Thoracic aorta (tissue), 2 donors: Measurements from ENCODE around the gene SLC25A17. TPM values are rescaled to one million over a fixed set of nuclear protein-coding genes. Genes with fewer than 3 reads are reported as not detected.
"Not testable (repeated sequence)": the region's sequence is repeated elsewhere in the genome, so short reads cannot be mapped to it uniquely, and the experiment has no call there.

Source experiments
- ATAC-seq: fragments of 150-250 bp; one replicate; pipeline ENCODE4 v1.8.0; 2017; ENCODE audit warnings: low read depth; ENCODE audit not compliant: insufficient number of reproducible peaks, low FRiP score
- DNase-seq: peaks from one replicate; pipeline ENCODE4 v3.0.0-alpha.2; 2020; ENCODE audit warnings: low spot score
- H3K27ac ChIP-seq, 2 donors: fragments of 200-600 bp; sonication (generic); 1 replicate in 1 of 2; 2 replicates in 1 of 2; pipeline ENCODE4 v1.5.1; 2016; ENCODE audit warnings: mild to moderate bottlenecking in 2 of 2, moderate library complexity in 2 of 2
- H3K27me3 ChIP-seq: fragments of 200-600 bp; sonication (generic); replicated peaks from 2 replicates; pipeline ENCODE4 v1.6.0; 2016; ENCODE audit warnings: mild to moderate bottlenecking; ENCODE audit not compliant: insufficient read depth
- H3K36me3 ChIP-seq: fragments of 200-600 bp; sonication (generic); one replicate; pipeline ENCODE4 v1.5.1; 2016
- H3K4me1 ChIP-seq, 2 donors: fragments of 200-600 bp; sonication (generic); 1 replicate in 1 of 2; 2 replicates in 1 of 2; pipeline versions ENCODE4 v1.5.1 to v1.6.0; 2016; ENCODE audit warnings: low read depth in 2 of 2, mild to moderate bottlenecking in 1 of 2; ENCODE audit not compliant: control insufficient read depth in 1 of 2
- H3K4me3 ChIP-seq: fragments of 200-600 bp; sonication (generic); 2 replicates; pipeline ENCODE4 v1.5.1; 2016; ENCODE audit warnings: mild to moderate bottlenecking
- H3K9me3 ChIP-seq: fragments of 200-600 bp; sonication (generic); 2 replicates; pipeline ENCODE4 v1.5.1; 2016
- CTCF ChIP-seq: fragments of 200-600 bp; sonication (generic); IDR thresholded peaks from one replicate; pipeline ENCODE4 v1.5.1; 2019; ENCODE audit warnings: antibody characterized with exemption
- total RNA-seq, 2 donors: library from RNA; depleted of rRNA; stranded (reverse); fragments of >200 nt; gene quantifications; one replicate each; pipeline versions ENCODE4 v1.1.0 to v1.2.3, GENCODE V29; 2016

SLC25A17 gene
- total RNA-seq, 2 donors from 2014 or later: 14.4 to 17.9 TPM

- TF ChIP-seq CTCF: no peak
- H3K4me1 ChIP-seq: no peaks in the 10 kb centered on the region
- no peak for DNase-seq
- ATAC-seq: no peak
- H3K4me3 ChIP-seq: no peak overlapping the region
- H3K27me3 ChIP-seq: no peaks in the 10 kb centered on the region
- no peaks in the 10 kb centered on the region for H3K9me3 ChIP-seq
- no peak overlapping the region for H3K27ac ChIP-seq
- peaks cover 12% of the 10 kb centered on the region for H3K36me3 ChIP-seq
Measured at GRCh38 chr22:40768206-40768605, 50.9 kb downstream of the SLC25A17 start.

GRCh38 chr22:40766956-40767355 is 52.2 kb downstream of the SLC25A17 start:
- H3K27me3 ChIP-seq: no peaks in the 10 kb centered on the region
- peaks cover 4% of the 10 kb centered on the region for H3K36me3 ChIP-seq
- H3K4me1 ChIP-seq: no peaks in the 10 kb centered on the region
- ATAC-seq: no peak
- no peak for DNase-seq
- H3K27ac ChIP-seq: no peak overlapping the region
- no peak for TF ChIP-seq CTCF
- no peaks in the 10 kb centered on the region for H3K9me3 ChIP-seq
- no peak overlapping the region for H3K4me3 ChIP-seq

GRCh38 chr22:40764763-40765441 is 54.2 kb downstream of the SLC25A17 start:
- DNase-seq (no peak), ATAC-seq (no peak)
- Histone ChIP-seq H3K9me3 (no peaks in the 10 kb centered on the region), H3K27me3 (no peaks in the 10 kb centered on the region), H3K4me3 (no peak overlapping the region), H3K27ac (no peak overlapping the region), H3K36me3 (no peaks in the 10 kb centered on the region), H3K4me1 (no peaks in the 10 kb centered on the region)
- TF ChIP-seq CTCF: no peak

GRCh38 chr22:40759294-40759840 is 59.8 kb downstream of the SLC25A17 start:
- no peak overlapping the region for H3K27ac ChIP-seq
- no peak for ATAC-seq
- DNase-seq: no peak
- no peaks in the 10 kb centered on the region for H3K27me3 ChIP-seq
- H3K36me3 ChIP-seq: no peaks in the 10 kb centered on the region
- H3K4me1 ChIP-seq: no peaks in the 10 kb centered on the region
- no peak for TF ChIP-seq CTCF
- no peaks in the 10 kb centered on the region for H3K9me3 ChIP-seq
- H3K4me3 ChIP-seq: no peak overlapping the region

- H3K9me3 ChIP-seq, H3K27ac ChIP-seq, ATAC-seq, H3K36me3 ChIP-seq, DNase-seq, H3K4me3 ChIP-seq, H3K27me3 ChIP-seq, H3K4me1 ChIP-seq: not testable (repeated sequence)
Measured at GRCh38 chr22:40758851-40759250, 60.3 kb downstream of the SLC25A17 start.

GRCh38 chr22:40758390-40758789 is 60.8 kb downstream of the SLC25A17 start:
- Histone ChIP-seq H3K4me1 (no peaks in the 10 kb centered on the region), H3K9me3 (no peaks in the 10 kb centered on the region), H3K27me3 (no peaks in the 10 kb centered on the region), H3K27ac (no peak overlapping the region), H3K4me3 (no peak overlapping the region), H3K36me3 (no peaks in the 10 kb centered on the region)
- ATAC-seq: no peak
- DNase-seq: no peak
- no peak for TF ChIP-seq CTCF
